Osteocyte (in vitro differentiated cells): Measurements from ENCODE around the gene PPEF1. TPM values are rescaled to one million over a fixed set of nuclear protein-coding genes. Genes with fewer than 3 reads are reported as not detected.

Experiments used
- DNase-seq: peaks from one replicate; pipeline ENCODE4 v3.0.0; 2021; ENCODE audit warnings: mixed read lengths; ENCODE audit not compliant: unreplicated experiment; ENCODE audit errors: extremely low spot score
- H3K27ac Mint-ChIP-seq: one replicate; pipeline ENCODE4 v1.8.0; 2021; ENCODE audit warnings: mild to moderate bottlenecking, mixed read lengths; ENCODE audit not compliant: unreplicated experiment
- H3K27me3 Mint-ChIP-seq: one replicate; pipeline ENCODE4 v1.8.0; 2021; ENCODE audit warnings: mixed read lengths; ENCODE audit not compliant: unreplicated experiment
- H3K36me3 Mint-ChIP-seq: one replicate; pipeline ENCODE4 v1.8.0; 2021; ENCODE audit warnings: mixed read lengths; ENCODE audit not compliant: unreplicated experiment
- H3K4me1 Mint-ChIP-seq: one replicate; pipeline ENCODE4 v1.8.0; 2021; ENCODE audit warnings: mixed read lengths; ENCODE audit not compliant: unreplicated experiment
- H3K4me3 Mint-ChIP-seq: one replicate; pipeline ENCODE4 v1.8.0; 2021; ENCODE audit warnings: mild to moderate bottlenecking, moderate library complexity, mixed read lengths; ENCODE audit not compliant: unreplicated experiment
- H3K9me3 Mint-ChIP-seq: one replicate; pipeline ENCODE4 v1.8.0; 2021; ENCODE audit warnings: mixed read lengths; ENCODE audit not compliant: unreplicated experiment
- total RNA-seq: library from RNA; stranded (reverse); gene quantifications from 2 replicates; pipeline ENCODE4 v1.2.1, GENCODE V29; 2021
- TF ChIP-seq, protein P1 (sequence below): fragments of 200-600 bp; sonication (generic); IDR thresholded peaks from 2 replicates; pipeline ENCODE4 v1.5.0; 2021; ENCODE audit warnings: antibody characterized with exemption, mild to moderate bottlenecking, moderate library complexity

Gene PPEF1
- total RNA-seq, 1 donor from 2014 or later = 1.2 TPM

DNA sequence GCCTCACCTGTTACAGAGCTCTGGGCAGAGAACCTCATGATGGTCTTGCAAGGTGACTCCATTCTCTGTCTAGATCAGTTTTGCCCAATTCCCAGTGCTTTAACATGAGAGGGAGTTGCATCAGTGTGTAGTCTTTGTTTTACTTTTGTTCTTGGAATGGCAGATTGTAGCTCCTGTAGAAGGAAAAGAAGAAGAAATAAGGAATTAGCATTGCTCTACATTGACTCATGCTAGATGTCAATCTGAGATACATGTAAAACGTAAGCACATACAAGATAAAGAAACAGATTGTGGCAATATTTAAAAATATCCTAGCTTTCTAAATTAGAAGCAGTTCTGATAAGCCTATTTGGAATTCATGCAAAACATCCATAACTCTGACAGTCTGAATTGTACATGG, 16.0 kb upstream of the PPEF1 start:
- Mint-ChIP-seq H3K4me3 (no peak overlapping the region), H3K27me3 (no peaks in the 10 kb centered on the region), H3K36me3 (peaks cover 2% of the 10 kb centered on the region), H3K27ac (no peak overlapping the region), H3K4me1 (no peaks in the 10 kb centered on the region), H3K9me3 (peaks cover 16% of the 10 kb centered on the region)
- TF ChIP-seq, protein P1, sequence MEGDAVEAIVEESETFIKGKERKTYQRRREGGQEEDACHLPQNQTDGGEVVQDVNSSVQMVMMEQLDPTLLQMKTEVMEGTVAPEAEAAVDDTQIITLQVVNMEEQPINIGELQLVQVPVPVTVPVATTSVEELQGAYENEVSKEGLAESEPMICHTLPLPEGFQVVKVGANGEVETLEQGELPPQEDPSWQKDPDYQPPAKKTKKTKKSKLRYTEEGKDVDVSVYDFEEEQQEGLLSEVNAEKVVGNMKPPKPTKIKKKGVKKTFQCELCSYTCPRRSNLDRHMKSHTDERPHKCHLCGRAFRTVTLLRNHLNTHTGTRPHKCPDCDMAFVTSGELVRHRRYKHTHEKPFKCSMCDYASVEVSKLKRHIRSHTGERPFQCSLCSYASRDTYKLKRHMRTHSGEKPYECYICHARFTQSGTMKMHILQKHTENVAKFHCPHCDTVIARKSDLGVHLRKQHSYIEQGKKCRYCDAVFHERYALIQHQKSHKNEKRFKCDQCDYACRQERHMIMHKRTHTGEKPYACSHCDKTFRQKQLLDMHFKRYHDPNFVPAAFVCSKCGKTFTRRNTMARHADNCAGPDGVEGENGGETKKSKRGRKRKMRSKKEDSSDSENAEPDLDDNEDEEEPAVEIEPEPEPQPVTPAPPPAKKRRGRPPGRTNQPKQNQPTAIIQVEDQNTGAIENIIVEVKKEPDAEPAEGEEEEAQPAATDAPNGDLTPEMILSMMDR = no peak
- DNase-seq = no peak

DNA sequence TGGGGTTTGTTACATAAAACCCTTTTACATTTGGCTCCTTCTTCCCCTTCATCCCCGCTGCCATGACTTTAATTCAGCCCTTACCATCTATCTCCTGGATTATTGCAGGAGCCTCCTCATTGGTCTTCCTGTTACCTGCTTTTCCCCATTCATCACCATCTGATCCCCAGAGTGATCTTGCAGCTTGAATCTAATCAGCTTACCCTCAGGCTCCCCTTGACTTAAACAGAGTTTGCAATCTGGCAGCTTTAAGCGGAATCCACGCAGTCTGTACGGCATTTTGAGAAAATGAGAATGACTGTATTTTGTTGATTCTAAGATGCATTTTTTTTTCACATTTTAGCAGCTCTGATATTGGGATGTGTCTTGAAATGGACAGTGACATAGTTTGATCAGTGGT, 14.9 kb upstream of the PPEF1 start:
- peaks cover 17% of the 10 kb centered on the region for H3K9me3 Mint-ChIP-seq
- no peak overlapping the region for H3K27ac Mint-ChIP-seq
- no peak overlapping the region for H3K4me3 Mint-ChIP-seq
- H3K27me3 Mint-ChIP-seq = no peaks in the 10 kb centered on the region
- no peak for DNase-seq
- TF ChIP-seq, protein P1 = no peak
- peaks cover 2% of the 10 kb centered on the region for H3K36me3 Mint-ChIP-seq
- H3K4me1 Mint-ChIP-seq = no peaks in the 10 kb centered on the region

DNA sequence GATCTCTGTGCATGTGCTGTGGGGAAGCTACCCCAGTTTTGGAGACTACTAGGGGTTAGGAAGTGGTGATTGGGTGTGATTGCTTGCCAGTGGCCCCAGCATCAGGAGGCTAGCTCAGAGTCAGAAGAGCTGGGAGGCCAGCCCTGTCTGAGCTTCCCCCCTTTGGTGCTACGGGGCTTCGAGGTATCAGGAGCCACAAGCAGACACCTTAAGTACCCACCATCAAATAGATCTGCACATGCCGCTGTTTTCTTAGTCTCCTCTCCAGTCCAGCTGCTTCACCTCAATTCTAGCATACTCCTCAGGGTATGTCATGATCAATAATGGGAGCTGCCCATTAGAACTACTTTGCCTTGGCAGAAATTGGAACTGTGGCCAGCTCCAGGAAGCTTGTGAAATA, 10.8 kb upstream of the PPEF1 start:
- H3K27ac Mint-ChIP-seq = no peak overlapping the region
- peaks cover 20% of the 10 kb centered on the region for H3K9me3 Mint-ChIP-seq
- no peak for DNase-seq
- H3K27me3 Mint-ChIP-seq = no peaks in the 10 kb centered on the region
- H3K36me3 Mint-ChIP-seq = peaks cover 2% of the 10 kb centered on the region
- no peak overlapping the region for H3K4me3 Mint-ChIP-seq
- H3K4me1 Mint-ChIP-seq = peaks cover 9% of the 10 kb centered on the region
- TF ChIP-seq, protein P1 = no peak

DNA sequence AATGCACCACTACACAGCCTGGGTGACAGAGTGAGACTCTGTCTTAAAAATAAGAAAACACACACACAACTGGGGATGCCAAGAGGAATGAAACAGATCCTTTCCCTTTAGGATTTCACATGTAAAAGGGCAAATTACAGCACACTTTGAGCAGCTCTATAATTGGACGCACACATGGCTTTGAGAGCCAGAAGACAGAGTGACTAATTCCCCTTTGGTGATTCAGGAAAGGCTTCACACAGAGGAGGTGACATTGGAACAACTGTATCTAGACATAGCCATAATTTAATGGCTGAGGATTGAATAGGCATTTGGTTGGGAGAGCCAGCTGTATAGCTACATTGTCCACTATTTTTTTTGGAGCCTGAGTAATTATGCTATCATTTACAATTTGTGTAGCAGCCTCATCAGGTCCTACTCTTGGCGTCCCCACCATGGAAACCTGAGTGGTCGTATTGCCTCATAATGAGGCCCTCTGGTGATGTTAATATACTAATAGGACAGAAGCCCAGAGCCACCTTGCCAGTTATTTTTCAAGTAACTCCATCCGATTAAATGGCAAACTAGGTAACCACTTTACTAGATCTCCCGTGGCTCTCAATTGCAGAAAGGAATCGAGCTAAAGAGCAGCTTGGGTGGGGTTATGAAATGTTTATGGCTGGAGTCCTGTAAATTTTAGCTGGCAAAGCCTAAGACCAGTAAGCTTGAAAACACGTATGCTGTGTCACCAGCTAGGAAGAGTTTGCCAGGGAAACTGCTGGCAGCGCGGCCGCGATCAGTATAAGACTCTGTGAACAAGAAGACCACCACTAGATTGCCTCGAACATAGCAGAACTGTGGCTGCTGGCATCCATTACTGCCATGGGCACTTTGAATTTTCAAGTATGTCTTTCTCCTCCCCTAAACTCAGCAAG, 8.5 kb upstream of the PPEF1 start:
- H3K4me1 Mint-ChIP-seq = peaks cover 27% of the 10 kb centered on the region

More for the DNA sequence above, 8.5 kb upstream of the PPEF1 start:
- Mint-ChIP-seq H3K36me3 (peaks cover 2% of the 10 kb centered on the region), H3K9me3 (peaks cover 11% of the 10 kb centered on the region), H3K27ac (no peak overlapping the region), H3K4me3 (no peak overlapping the region), H3K27me3 (no peaks in the 10 kb centered on the region)
- DNase-seq = no peak
- TF ChIP-seq, protein P1 = no peak
